Measurements from ENCODE around the gene GALNT4. TPM values are rescaled to one million over a fixed set of nuclear protein-coding genes. Genes with fewer than 3 reads are reported as not detected.

Gene GALNT4
- total and polyA plus RNA-seq, 2 of the 13 experiments (the other 11 are each of a cell fraction or from before 2014, with no cell fraction given), result 4.9 to 6.8 TPM

GRCh38 chr12:89525824-89526770, 1.5 kb upstream of the GALNT4 start, which contains the start of gene POC1B (continued):
- peak; percentile 46 for TF ChIP-seq ZNF407 (CRISPR knock-in tag; IDR thresholded peaks at IDR 0.05; ENCODE audit: not compliant biosample characterization)
- peak; percentile 65; the same call in 1 of the 2 replicates for TF ChIP-seq ZBED4 (CRISPR knock-in tag; IDR thresholded peaks at IDR 0.05; ENCODE audit: borderline replicate concordance)
- TF ChIP-seq, protein P1, sequence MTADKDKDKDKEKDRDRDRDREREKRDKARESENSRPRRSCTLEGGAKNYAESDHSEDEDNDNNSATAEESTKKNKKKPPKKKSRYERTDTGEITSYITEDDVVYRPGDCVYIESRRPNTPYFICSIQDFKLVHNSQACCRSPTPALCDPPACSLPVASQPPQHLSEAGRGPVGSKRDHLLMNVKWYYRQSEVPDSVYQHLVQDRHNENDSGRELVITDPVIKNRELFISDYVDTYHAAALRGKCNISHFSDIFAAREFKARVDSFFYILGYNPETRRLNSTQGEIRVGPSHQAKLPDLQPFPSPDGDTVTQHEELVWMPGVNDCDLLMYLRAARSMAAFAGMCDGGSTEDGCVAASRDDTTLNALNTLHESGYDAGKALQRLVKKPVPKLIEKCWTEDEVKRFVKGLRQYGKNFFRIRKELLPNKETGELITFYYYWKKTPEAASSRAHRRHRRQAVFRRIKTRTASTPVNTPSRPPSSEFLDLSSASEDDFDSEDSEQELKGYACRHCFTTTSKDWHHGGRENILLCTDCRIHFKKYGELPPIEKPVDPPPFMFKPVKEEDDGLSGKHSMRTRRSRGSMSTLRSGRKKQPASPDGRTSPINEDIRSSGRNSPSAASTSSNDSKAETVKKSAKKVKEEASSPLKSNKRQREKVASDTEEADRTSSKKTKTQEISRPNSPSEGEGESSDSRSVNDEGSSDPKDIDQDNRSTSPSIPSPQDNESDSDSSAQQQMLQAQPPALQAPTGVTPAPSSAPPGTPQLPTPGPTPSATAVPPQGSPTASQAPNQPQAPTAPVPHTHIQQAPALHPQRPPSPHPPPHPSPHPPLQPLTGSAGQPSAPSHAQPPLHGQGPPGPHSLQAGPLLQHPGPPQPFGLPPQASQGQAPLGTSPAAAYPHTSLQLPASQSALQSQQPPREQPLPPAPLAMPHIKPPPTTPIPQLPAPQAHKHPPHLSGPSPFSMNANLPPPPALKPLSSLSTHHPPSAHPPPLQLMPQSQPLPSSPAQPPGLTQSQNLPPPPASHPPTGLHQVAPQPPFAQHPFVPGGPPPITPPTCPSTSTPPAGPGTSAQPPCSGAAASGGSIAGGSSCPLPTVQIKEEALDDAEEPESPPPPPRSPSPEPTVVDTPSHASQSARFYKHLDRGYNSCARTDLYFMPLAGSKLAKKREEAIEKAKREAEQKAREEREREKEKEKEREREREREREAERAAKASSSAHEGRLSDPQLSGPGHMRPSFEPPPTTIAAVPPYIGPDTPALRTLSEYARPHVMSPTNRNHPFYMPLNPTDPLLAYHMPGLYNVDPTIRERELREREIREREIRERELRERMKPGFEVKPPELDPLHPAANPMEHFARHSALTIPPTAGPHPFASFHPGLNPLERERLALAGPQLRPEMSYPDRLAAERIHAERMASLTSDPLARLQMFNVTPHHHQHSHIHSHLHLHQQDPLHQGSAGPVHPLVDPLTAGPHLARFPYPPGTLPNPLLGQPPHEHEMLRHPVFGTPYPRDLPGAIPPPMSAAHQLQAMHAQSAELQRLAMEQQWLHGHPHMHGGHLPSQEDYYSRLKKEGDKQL (CRISPR knock-in tag; IDR thresholded peaks at IDR 0.05; ENCODE audit: low read depth), result no peak
- TF ChIP-seq PHF8 (CRISPR knock-in tag; IDR thresholded peaks at IDR 0.05), result peak; percentile 64; the same call in 1 of the 2 replicates
- TF ChIP-seq STAT6 (CRISPR knock-in tag; IDR thresholded peaks at IDR 0.05; ENCODE audit: borderline replicate concordance), result peak; percentile 86; the same call in 1 of the 2 replicates
